ENCODE results near the gene EYA2. TPM values are rescaled to one million over a fixed set of nuclear protein-coding genes. Genes with fewer than 3 reads are reported as not detected.

Gene EYA2
- total and polyA plus RNA-seq, 12 donors: 0.54 to 2.2 (median 1.4) TPM

- no peaks in the 10 kb centered on the region for H3K4me1 ChIP-seq (replicated peaks in 1 of 2)
- DNase-seq: no peak
- TF ChIP-seq CTCF (IDR thresholded peaks at IDR 0.05): no peak
- TF ChIP-seq POLR2A (IDR thresholded peaks at IDR 0.05): no peak
- H3K36me3 ChIP-seq (replicated peaks in 1 of 2): no peaks in the 10 kb centered on the region
- no peak overlapping the region for H3K4me3 ChIP-seq
- 47 to 68% (median 56%) methylated on average over 8 to 9 of the region's 9 CpGs for WGBS, 4 donors
- no peaks in the 10 kb centered on the region for H3K27me3 ChIP-seq
- H3K9me3 ChIP-seq (replicated peaks in 1 of 3): no peaks in the 10 kb centered on the region
- intact Hi-C loops (cut with DNase I): no loop called here
- H3K27ac ChIP-seq: no peak overlapping the region
These were observed 84.4 kb downstream of the EYA2 start for GRCh38 chr20:46978951-46979491.

- H3K27me3 ChIP-seq: no peaks in the 10 kb centered on the region
- no peaks in the 10 kb centered on the region for H3K4me1 ChIP-seq (replicated peaks in 1 of 2)
- 50 to 72% (median 55%) methylated on average over 8 of the region's 8 CpGs for WGBS, 4 donors
- no peak overlapping the region for H3K27ac ChIP-seq
- H3K36me3 ChIP-seq (replicated peaks in 1 of 2): no peaks in the 10 kb centered on the region
- intact Hi-C loops (cut with DNase I): no loop called here
- H3K4me3 ChIP-seq: no peak overlapping the region
- no peaks in the 10 kb centered on the region for H3K9me3 ChIP-seq (replicated peaks in 1 of 3)
- TF ChIP-seq POLR2A (IDR thresholded peaks at IDR 0.05) (no peak), CTCF (IDR thresholded peaks at IDR 0.05) (no peak)
- DNase-seq: no peak
These were observed 85.1 kb downstream of the EYA2 start for GRCh38 chr20:46979603-46980241.

GRCh38 chr20:46981184-46981583 is 86.5 kb downstream of the EYA2 start:
- intact Hi-C loops (cut with DNase I): no loop called here
- H3K4me3 ChIP-seq: no peak overlapping the region
- H3K36me3 ChIP-seq (replicated peaks in 1 of 2): no peaks in the 10 kb centered on the region

GRCh38 chr20:46983466-46983865 is 88.8 kb downstream of the EYA2 start:
- H3K4me3 ChIP-seq: no peak overlapping the region
- no peak for TF ChIP-seq CTCF (IDR thresholded peaks at IDR 0.05)
- H3K27me3 ChIP-seq: no peaks in the 10 kb centered on the region
- intact Hi-C loops (cut with DNase I): no loop called here
- no peak for DNase-seq
- no peaks in the 10 kb centered on the region for H3K4me1 ChIP-seq (replicated peaks in 1 of 2)
- no peak overlapping the region for H3K27ac ChIP-seq
- 92 to 97% (median 95%) methylated on average over 1 of the region's 1 CpG for WGBS, 4 donors
- no peaks in the 10 kb centered on the region for H3K36me3 ChIP-seq (replicated peaks in 1 of 2)
- no peaks in the 10 kb centered on the region for H3K9me3 ChIP-seq (replicated peaks in 1 of 3)

More at GRCh38 chr20:46981184-46981583, 86.5 kb downstream of the EYA2 start:
- Histone ChIP-seq H3K27ac (no peak overlapping the region), H3K27me3 (no peaks in the 10 kb centered on the region), H3K9me3 (replicated peaks in 1 of 3) (no peaks in the 10 kb centered on the region), H3K4me1 (replicated peaks in 1 of 2) (no peaks in the 10 kb centered on the region)
- no peak for DNase-seq
- no peak for TF ChIP-seq POLR2A (IDR thresholded peaks at IDR 0.05)
- no peak for TF ChIP-seq CTCF (IDR thresholded peaks at IDR 0.05)

Measured in adrenal gland (tissue), 12 donors.